Thyroid gland (tissue), 4 donors: ENCODE results near the gene ZNF480.
"Not testable (repeated sequence)": the region's sequence is repeated elsewhere in the genome, so short reads cannot be mapped to it uniquely, and the experiment has no call there.

Source experiments
- CTCF ChIP-seq, 6 experiments: fragments of 200-600 bp in 3 of 6; fragments of 450-650 bp in 3 of 6; sonication (generic) in 3 of 6; IDR thresholded peaks; one replicate each; pipeline ENCODE4 v1.5.1; 2016 to 2019; ENCODE audit warnings: antibody characterized with exemption in 6 of 6, mild to moderate bottlenecking in 2 of 6, inconsistent platforms in 1 of 6, moderate library complexity in 1 of 6
- POLR2A ChIP-seq, 2 donors: fragments of 450-650 bp; IDR thresholded peaks; one replicate each; pipeline ENCODE4 v1.6.1; 2017; ENCODE audit warnings: antibody characterized with exemption in 2 of 2, mild to moderate bottlenecking in 2 of 2, moderate library complexity in 1 of 2

GRCh38 chr19:52292946-52293345 lies 4.0 kb upstream of the ZNF480 start:
- TF ChIP-seq POLR2A, CTCF (IDR thresholded peaks at IDR 0.05): not testable (repeated sequence)
